Dedifferentiated amniotic fluid mesenchymal stem cell (primary cell): ENCODE results near the gene MED13L.
"Not testable (repeated sequence)": the region's sequence is repeated elsewhere in the genome, so short reads cannot be mapped to it uniquely, and the experiment has no call there.

Experiments
- DNase-seq: peaks from one replicate; pipeline ENCODE4 v3.0.0-alpha.2; 2016; ENCODE audit errors: extremely low spot score

MED13L gene

GRCh38 chr12:116303066-116303465 lies 25.6 kb upstream of the MED13L start:
- DNase-seq, result no peak

- no peak for DNase-seq
Observed at GRCh38 chr12:116302166-116303058, 24.9 kb upstream of the MED13L start.

GRCh38 chr12:116301621-116302020 lies 24.1 kb upstream of the MED13L start:
- no peak for DNase-seq

GRCh38 chr12:116299665-116300328 lies 22.3 kb upstream of the MED13L start:
- no peak for DNase-seq

- DNase-seq, result no peak
Observed at GRCh38 chr12:116299064-116299463, 21.6 kb upstream of the MED13L start.

GRCh38 chr12:116298578-116298977 lies 21.1 kb upstream of the MED13L start:
- no peak for DNase-seq

GRCh38 chr12:116297224-116297834 lies 19.8 kb upstream of the MED13L start:
- no peak for DNase-seq

GRCh38 chr12:116295327-116296263 lies 18.1 kb upstream of the MED13L start:
- no peak for DNase-seq

GRCh38 chr12:116294454-116295165 lies 17.1 kb upstream of the MED13L start:
- no peak for DNase-seq

- no peak for DNase-seq
Observed at GRCh38 chr12:116293687-116294453, 16.4 kb upstream of the MED13L start.

GRCh38 chr12:116291218-116291617 lies 13.7 kb upstream of the MED13L start:
- no peak for DNase-seq

- DNase-seq, result no peak
Observed at GRCh38 chr12:116288735-116289134, 11.2 kb upstream of the MED13L start.

GRCh38 chr12:116287842-116288301 lies 10.4 kb upstream of the MED13L start:
- no peak for DNase-seq

- no peak for DNase-seq
Observed at GRCh38 chr12:116284396-116284795, 6.9 kb upstream of the MED13L start.

GRCh38 chr12:116283881-116284280 lies 6.4 kb upstream of the MED13L start:
- not testable (repeated sequence) for DNase-seq

- DNase-seq, result no peak
Observed at GRCh38 chr12:116282371-116283286, 5.1 kb upstream of the MED13L start.

GRCh38 chr12:116280595-116281290 lies 3.2 kb upstream of the MED13L start:
- no peak for DNase-seq

GRCh38 chr12:116278667-116279066 lies 1.2 kb upstream of the MED13L start:
- no peak for DNase-seq
